HepG2 (cell line): Measurements from ENCODE around the gene IQSEC1. TPM values are rescaled to one million over a fixed set of nuclear protein-coding genes. Genes with fewer than 3 reads are reported as not detected.

ENCODE experiments used
- ATAC-seq: fragments of 200-7000 bp; cut with Tn5 transposase; 3 replicates; pipeline ENCODE4 v1.9.1; 2020; ENCODE audit warnings: mild to moderate bottlenecking, moderate library complexity
- BruUV-seq: library from RNA; stranded (reverse); fragments of 400-500 nt; replicated peaks from 2 replicates; lab custom pipeline; 2021; lab: Mats Ljungman, UMichigan
- CTCF ChIA-PET: fragments of 300-600 bp; formaldehyde crosslinking; extraction: SDS; loops from one replicate; lab custom pipeline; 2021; ENCODE audit warnings: low total read pairs, inconsistent platforms, low intra/inter-chr PET ratio; lab: Yijun Ruan, JAX
- POLR2A ChIA-PET: fragments of 350-600 bp; sonication (Branson Sonifier 250); formaldehyde crosslinking; loops from one replicate; lab custom pipeline; 2020; ENCODE audit warnings: antibody characterized with exemption, inconsistent platforms; lab: Yijun Ruan, JAX
- DNase-seq: peaks from one replicate; pipeline ENCODE4 v3.0.0-alpha.2; 2015; ENCODE audit warnings: low spot score
- FAIRE-seq: peaks from 3 replicates; lab custom pipeline; 2011; peaks lifted over from hg19 to GRCh38; lab: Jason Lieb, UNC
- H2AFZ ChIP-seq: one replicate; pipeline ENCODE4 v1.6.1; 2011; ENCODE audit warnings: low read length, inconsistent platforms
- H3K27ac ChIP-seq: fragments of 300-600 bp; 3 replicates; pipeline ENCODE4 v1.8.0; 2011; ENCODE audit warnings: mixed run types, mild to moderate bottlenecking, mixed read lengths, low read length, inconsistent platforms; ENCODE audit not compliant: insufficient read depth; ENCODE audit errors: extremely low read length
- H3K27me3 ChIP-seq, 2 experiments: fragments of 200-600 bp in 1 of 2; 2 replicates in 1 of 2; 3 replicates in 1 of 2; pipeline versions ENCODE4 v1.6.0 to v1.8.0; 2011; ENCODE audit warnings: low read length in 2 of 2, mild to moderate bottlenecking in 2 of 2, moderate library complexity in 2 of 2, inconsistent platforms in 1 of 2; ENCODE audit not compliant: insufficient read depth in 2 of 2, control insufficient read depth in 1 of 2
- H3K36me3 ChIP-seq, 2 experiments: fragments of 200-600 bp in 1 of 2; replicated peaks in 1 of 2; 2 replicates in 1 of 2; 3 replicates in 1 of 2; pipeline versions ENCODE4 v1.5.1 to v1.8.0; 2011; ENCODE audit warnings: low read length in 2 of 2, inconsistent platforms in 1 of 2; ENCODE audit not compliant: insufficient read depth in 2 of 2, control insufficient read depth in 1 of 2
- H3K4me1 ChIP-seq: 2 replicates; pipeline ENCODE4 v1.5.1; 2012; ENCODE audit warnings: low read length, inconsistent platforms; ENCODE audit not compliant: insufficient read depth
- H3K4me2 ChIP-seq: 2 replicates; pipeline ENCODE4 v1.6.0; 2011; ENCODE audit warnings: low read depth, low read length, inconsistent platforms
- H3K4me3 ChIP-seq, 3 experiments: fragments of 200-600 bp in 1 of 3; sonication (generic), shearing (Covaris generic) in 1 of 3; replicated peaks in 1 of 3; 2 replicates each; pipeline ENCODE4 v1.5.1; 2011 to 2016; ENCODE audit warnings: low read length in 3 of 3, inconsistent platforms in 2 of 3, low read depth in 2 of 3, mild to moderate bottlenecking in 2 of 3, control low read depth in 1 of 3, mixed read lengths in 1 of 3; ENCODE audit not compliant: insufficient read depth in 1 of 3
- H3K79me2 ChIP-seq: one replicate; pipeline ENCODE4 v1.6.1; 2011; ENCODE audit warnings: low read length, inconsistent platforms; ENCODE audit not compliant: insufficient read depth
- H3K9ac ChIP-seq: 2 replicates; pipeline ENCODE4 v1.6.0; 2011; ENCODE audit warnings: mild to moderate bottlenecking, low read depth, low read length, inconsistent platforms; ENCODE audit not compliant: insufficient read depth
- H3K9me3 ChIP-seq: 2 replicates; pipeline ENCODE4 v1.5.1; 2012; ENCODE audit warnings: mild to moderate bottlenecking, low read length
- H4K20me1 ChIP-seq: 2 replicates; pipeline ENCODE4 v1.6.0; 2011; ENCODE audit warnings: inconsistent platforms, mild to moderate bottlenecking, low read length, moderate library complexity; ENCODE audit not compliant: insufficient read depth
- CEBPB ChIP-seq: IDR thresholded peaks from 2 replicates; pipeline ENCODE4 v1.6.1; 2011; ENCODE audit warnings: low read depth, low read length, improper control_type of control experiment, borderline replicate concordance
- ETS1 ChIP-seq: sonication (generic); formaldehyde crosslinking; IDR thresholded peaks from 2 replicates; pipeline ENCODE4 v1.4.0; 2020; ENCODE audit warnings: missing genetic modification reagents
- GLI4 ChIP-seq: sonication (generic); formaldehyde crosslinking; IDR thresholded peaks from 2 replicates; pipeline ENCODE4 v1.5.1; 2020; ENCODE audit warnings: missing genetic modification reagents, mild to moderate bottlenecking, moderate library complexity, borderline replicate concordance
- MTF1 ChIP-seq: sonication (generic); formaldehyde crosslinking; IDR thresholded peaks from 2 replicates; pipeline ENCODE4 v1.5.0; 2020; ENCODE audit warnings: missing genetic modification reagents
- STAG1 ChIP-seq: sonication (generic); formaldehyde crosslinking; IDR thresholded peaks from 2 replicates; pipeline ENCODE4 v1.4.0; 2020; ENCODE audit warnings: missing genetic modification reagents
- SUZ12 ChIP-seq: fragments of 150-350 bp; IDR thresholded peaks from 2 replicates; pipeline ENCODE4 v1.6.1; 2014; ENCODE audit warnings: low read depth, low read length
- ZNF790 ChIP-seq: sonication (generic); formaldehyde crosslinking; IDR thresholded peaks from 2 replicates; pipeline ENCODE4 v1.8.0; 2022; ENCODE audit warnings: missing genetic modification reagents, mild to moderate bottlenecking, borderline replicate concordance
- WGBS: methylation state at CpG from one replicate; pipeline ENCODE4 v1.1.6; 2017; ENCODE audit warnings: low lambda C conversion rate; 5-methylcytosine and 5-hydroxymethylcytosine counted together
- in situ Hi-C: cut with HindIII; loops from 2 replicates; pipeline ENCODE4 v1.10.0; 2017; ENCODE audit warnings: low pct_unique_long_range_greater_than_20kb; ENCODE audit not compliant: extremely low pct_ligation_motif_present
- intact Hi-C: fragments of 100-400 bp; cut with micrococcal nuclease; formaldehyde crosslinking; loops from one replicate; pipeline ENCODE4 v1.10.0; 2022; ENCODE audit not compliant: unreplicated experiment
- polyA plus RNA-seq, 8 experiments: library from polyadenylated mRNA; depleted of rRNA in 3 of 8; stranded (reverse) in 7 of 8; unstranded in 1 of 8; fragments of >200 nt; fragmentation: Illumina TruSeq in 4 of 8; extraction: Trizol in 4 of 8; gene quantifications; 2 replicates each; pipeline versions ENCODE4 v1.2.1 to v1.2.3, GENCODE V29; 2011 to 2016; ENCODE audit warnings: low read depth in 4 of 8, missing spikeins in 1 of 8, mixed read lengths in 1 of 8; ENCODE audit not compliant: insufficient read depth in 1 of 8
- total RNA-seq, 5 experiments: library from RNA; depleted of rRNA; stranded (reverse); fragments of >200 nt; fragmentation: Illumina TruSeq; extraction: Trizol; gene quantifications; 2 replicates each; pipeline ENCODE4 v1.2.3, GENCODE V29; 2016; ENCODE audit warnings: low read depth in 1 of 5

IQSEC1 gene
- total and polyA plus RNA-seq, 2 of the 13 experiments (the other 11 are each of a cell fraction or from before 2014, with no cell fraction given), result 17.4 to 20.2 TPM

DNA sequence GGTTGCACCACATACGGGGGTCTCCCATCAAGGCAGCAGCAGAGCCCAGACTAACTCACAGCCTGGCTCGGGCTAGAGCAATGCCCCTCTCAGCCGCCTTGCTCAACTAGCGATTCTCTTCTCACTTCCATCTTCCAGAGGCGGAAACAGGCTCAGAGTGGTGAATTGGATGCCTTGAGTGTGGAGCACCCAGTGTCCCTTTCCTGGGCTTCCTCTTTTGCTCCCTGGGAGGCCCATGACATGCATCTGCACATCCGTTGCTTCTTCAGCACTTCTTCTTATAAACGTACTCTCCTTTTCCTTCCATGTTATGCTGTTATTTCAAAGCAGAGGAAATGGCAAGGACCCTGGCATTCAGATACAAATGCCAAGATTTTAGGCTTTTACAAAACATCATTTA lies 2.1 kb upstream of the IQSEC1 start (continued):
- TF ChIP-seq MTF1 (CRISPR knock-in tag) (no peak), ZNF790 (CRISPR knock-in tag) (no peak), ETS1 (CRISPR knock-in tag) (no peak), SUZ12 (no peak), STAG1 (CRISPR knock-in tag) (no peak)

GRCh38 chr3:13074006-13074375 lies 762 bp upstream of the IQSEC1 start:
- no TSS peak for BruUV-seq
- FAIRE-seq (no peak), ATAC-seq (no peak), DNase-seq (no peak)
- no peaks in the 10 kb centered on the region for H3K9me3 ChIP-seq
- H3K79me2 ChIP-seq, result no peaks in the 10 kb centered on the region
- intact Hi-C loops (no loop called here), in situ Hi-C loops (no loop called here)
- peak; percentile 39; the same call in 1 of the 2 replicates for TF ChIP-seq CEBPB
- no peak for TF ChIP-seq GLI4 (CRISPR knock-in tag)
- H3K9ac ChIP-seq, result no peak overlapping the region
- 89% methylated on average over 13 of the region's 13 CpGs for WGBS
- H3K36me3 ChIP-seq, result peaks cover 0 to 3% of the 10 kb centered on the region in 2 experiments; a peak in 2 of 5 replicates
- no peak overlapping the region for H2AFZ ChIP-seq
- H3K4me3 ChIP-seq, result no peak overlapping the region
- no peak overlapping the region for H3K4me2 ChIP-seq
- H3K4me1 ChIP-seq, result 0 out of 2 replicates have a peak, but pooled peaks cover 3% of the 10 kb centered on the region
- H3K27me3 ChIP-seq, result no peaks in the 10 kb centered on the region
- CTCF ChIA-PET, result no interaction called here
- H4K20me1 ChIP-seq, result no peaks in the 10 kb centered on the region
- H3K27ac ChIP-seq, result no peak overlapping the region
- POLR2A ChIA-PET, result no interaction called here
